Heart left ventricle (tissue), 13 donors: ENCODE measurements around the gene DAPK2.

ENCODE experiments used
- POLR2A ChIP-seq, 2 donors: fragments of 450-650 bp; IDR thresholded peaks; one replicate each; pipeline ENCODE4 v1.6.1; 2017; ENCODE audit warnings: antibody characterized with exemption in 2 of 2, mild to moderate bottlenecking in 2 of 2, moderate library complexity in 2 of 2
- TF ChIP-seq, protein P1 (sequence below), 12 donors: fragments of 200-600 bp; sonication (generic) in 4 of 12; IDR thresholded peaks; one replicate each; pipeline versions ENCODE4 v1.5.0 to v1.8.0; 2018 to 2022; ENCODE audit warnings: antibody characterized with exemption in 12 of 12, mild to moderate bottlenecking in 5 of 12
- donor health status: ischemic (EF 13 %, LVEDD 7.1; RV severe dilation, severe dysfunction).
- donor health status: DM: no; HTN: yes; CAD: no.
- donor health status: DM: no; HTN: no; CAD: no.
- donor health status: ischemic (EF 25% LVEDD 6.9; RV normal size, moderate dysfunction).
- donor health status: ischemic (EF 25% LVEDD 5.7; RV mildly dilated, moderate dysfunction).
- donor health status: ischemic (EF 35%, LVEDD 5.7; RV mildly dilated, moderate dysfunction).
- donor health status: nonischemic (EF 11% LVEDD 7.7; RV severe dilation, severe dysfunction).
- donor health status: DM: yes; HTN: yes; CAD: no.
- donor health status: PGD.
- donor health status: ischemic (EF 29% LVEDD 5.4; RV normal size, mild dysfunction).
- donor health status: nonischemic (EF 23%, LVEDD 6.1; RV moderate dilation, normal function).

DNA sequence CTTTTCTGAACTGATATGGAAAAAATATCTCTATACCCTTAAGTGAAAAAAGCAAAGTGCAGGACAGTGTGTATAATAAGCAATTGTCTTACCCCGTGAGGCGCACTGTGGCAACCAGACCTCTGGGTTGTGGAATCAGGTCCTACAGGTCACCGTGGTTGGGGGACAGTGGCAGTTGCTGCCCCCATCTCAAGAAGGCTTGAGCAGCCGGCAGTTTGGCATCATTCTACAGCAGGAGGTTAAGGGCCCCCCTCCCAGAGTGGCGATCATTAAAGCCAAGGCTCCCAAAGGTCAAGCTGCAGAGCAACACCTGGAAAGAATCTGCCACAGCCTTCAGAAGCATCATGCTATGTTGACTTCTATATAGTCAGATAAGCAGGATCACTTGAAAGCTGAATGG, 156.5 kb downstream of the DAPK2 start:
- TF ChIP-seq, protein P1, sequence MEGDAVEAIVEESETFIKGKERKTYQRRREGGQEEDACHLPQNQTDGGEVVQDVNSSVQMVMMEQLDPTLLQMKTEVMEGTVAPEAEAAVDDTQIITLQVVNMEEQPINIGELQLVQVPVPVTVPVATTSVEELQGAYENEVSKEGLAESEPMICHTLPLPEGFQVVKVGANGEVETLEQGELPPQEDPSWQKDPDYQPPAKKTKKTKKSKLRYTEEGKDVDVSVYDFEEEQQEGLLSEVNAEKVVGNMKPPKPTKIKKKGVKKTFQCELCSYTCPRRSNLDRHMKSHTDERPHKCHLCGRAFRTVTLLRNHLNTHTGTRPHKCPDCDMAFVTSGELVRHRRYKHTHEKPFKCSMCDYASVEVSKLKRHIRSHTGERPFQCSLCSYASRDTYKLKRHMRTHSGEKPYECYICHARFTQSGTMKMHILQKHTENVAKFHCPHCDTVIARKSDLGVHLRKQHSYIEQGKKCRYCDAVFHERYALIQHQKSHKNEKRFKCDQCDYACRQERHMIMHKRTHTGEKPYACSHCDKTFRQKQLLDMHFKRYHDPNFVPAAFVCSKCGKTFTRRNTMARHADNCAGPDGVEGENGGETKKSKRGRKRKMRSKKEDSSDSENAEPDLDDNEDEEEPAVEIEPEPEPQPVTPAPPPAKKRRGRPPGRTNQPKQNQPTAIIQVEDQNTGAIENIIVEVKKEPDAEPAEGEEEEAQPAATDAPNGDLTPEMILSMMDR (IDR thresholded peaks at IDR 0.05), result no peak
- TF ChIP-seq POLR2A (IDR thresholded peaks at IDR 0.05), result no peak
